Lung microvascular endothelial cell (primary cell): ENCODE measurements around the gene DTWD1. TPM values are rescaled to one million over a fixed set of nuclear protein-coding genes. Genes with fewer than 3 reads are reported as not detected.
"Not testable (repeated sequence)": the region's sequence is repeated elsewhere in the genome, so short reads cannot be mapped to it uniquely, and the experiment has no call there.

ENCODE experiments used
- DNase-seq, 2 donors: peaks; one replicate each; pipeline versions ENCODE4 v3.0.0 to v3.0.0-alpha.2; 2010; ENCODE audit warnings: low read depth in 2 of 2
- total RNA-seq: library from RNA; depleted of rRNA; stranded (reverse); fragments of >200 nt; gene quantifications from 2 replicates; pipeline ENCODE4 v1.2.1, GENCODE V29; 2014

The DTWD1 gene
- total RNA-seq, 1 donor from 2014 or later = 12.1 TPM

DNA sequence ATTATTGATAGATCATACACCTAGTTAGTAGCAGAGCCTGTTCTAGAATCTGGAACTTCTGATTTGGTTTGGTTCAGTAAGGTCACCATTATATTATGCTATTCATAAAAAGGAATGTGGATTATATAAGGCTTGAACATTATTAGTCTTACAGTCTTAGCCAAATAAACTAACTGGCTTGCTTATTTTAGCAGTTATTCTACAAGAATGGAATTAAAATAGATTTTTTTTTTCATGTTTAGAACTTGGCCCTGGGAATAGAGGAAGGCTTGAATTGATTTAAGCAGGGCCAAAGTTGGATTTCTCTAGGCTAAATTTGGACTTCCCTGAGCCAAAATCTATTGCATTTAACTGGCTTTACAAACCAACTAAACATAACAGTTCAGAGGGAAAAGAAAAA, 24.4 kb downstream of the DTWD1 start:
- no peak for DNase-seq

DNA sequence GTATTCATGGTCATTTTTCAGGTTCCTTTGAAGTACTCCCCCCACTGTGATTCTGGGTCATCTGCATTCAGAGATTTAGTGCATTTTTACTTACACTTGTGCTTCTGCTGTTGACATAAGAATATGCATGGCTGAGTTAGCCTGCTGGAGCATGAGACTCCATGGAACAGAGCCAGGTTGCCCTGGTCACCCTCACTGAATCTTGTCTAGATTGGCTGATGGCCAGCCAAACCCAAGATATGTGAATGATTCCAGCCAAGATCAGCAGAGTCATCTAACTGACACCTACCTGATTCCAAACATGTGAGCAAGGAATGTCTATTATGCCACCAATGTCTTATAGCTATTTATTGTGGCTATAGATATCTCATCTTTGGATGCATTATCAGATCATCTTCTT, 25.1 kb downstream of the DTWD1 start:
- DNase-seq = peak in 1 of 2 donors; percentile 53

DNA sequence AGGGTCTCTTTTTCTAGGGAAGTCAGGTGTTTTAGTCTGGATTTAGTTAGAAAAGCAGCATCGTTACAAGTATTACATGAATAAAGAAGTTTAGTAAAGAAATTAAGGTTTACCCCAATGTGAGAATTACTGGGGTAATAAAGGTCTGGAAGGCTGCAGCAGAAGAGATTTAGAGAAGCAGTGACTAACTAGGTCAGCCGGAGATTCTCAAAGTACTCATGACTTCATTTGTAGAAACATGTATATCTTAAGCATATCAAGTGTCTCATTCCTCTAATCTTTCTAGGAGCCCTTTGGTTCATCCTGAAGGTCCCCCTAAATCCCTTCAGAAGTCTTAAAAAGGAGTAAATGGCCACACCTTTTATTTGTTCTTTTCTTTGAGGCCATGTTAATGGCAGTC, 26.0 kb downstream of the DTWD1 start:
- no peak for DNase-seq

DNA sequence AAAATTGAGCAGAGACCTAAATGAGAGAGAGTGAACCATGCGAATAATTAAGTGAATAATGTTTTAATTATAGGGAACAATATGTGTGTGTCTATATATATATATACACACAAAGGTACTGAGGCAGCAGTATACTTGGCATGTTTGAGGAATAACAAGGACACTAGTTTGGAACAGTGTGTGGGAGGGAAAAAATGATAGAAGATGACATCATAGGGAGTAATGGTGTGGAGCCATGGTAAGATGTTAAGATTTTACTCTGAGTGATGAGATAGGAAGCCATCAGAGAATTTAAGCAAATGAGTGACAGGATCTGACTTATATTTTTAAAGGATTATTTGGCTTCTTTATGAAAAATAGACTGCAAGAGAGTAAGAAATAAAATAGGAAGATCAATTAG, 29.1 kb downstream of the DTWD1 start:
- no peak for DNase-seq

DNA sequence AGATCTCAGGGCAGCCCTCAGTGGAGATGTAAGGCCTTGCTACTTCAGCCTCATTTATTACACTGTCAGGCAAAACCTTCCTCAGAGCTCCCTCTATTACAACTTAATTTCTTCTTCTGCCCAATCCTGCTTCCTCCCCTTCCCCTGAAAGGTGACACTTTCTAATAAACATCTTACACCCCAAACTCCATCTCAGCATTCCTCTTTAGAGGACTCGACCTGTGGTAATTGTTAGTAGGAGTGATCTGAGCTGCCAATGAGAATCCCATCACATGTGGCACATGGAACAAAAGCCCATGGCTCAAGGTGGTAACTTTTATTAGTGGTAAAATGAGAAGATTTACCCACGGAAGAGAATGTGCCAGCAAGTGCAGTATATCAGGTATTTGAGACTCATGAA, 29.8 kb downstream of the DTWD1 start:
- DNase-seq = no peak

DNA sequence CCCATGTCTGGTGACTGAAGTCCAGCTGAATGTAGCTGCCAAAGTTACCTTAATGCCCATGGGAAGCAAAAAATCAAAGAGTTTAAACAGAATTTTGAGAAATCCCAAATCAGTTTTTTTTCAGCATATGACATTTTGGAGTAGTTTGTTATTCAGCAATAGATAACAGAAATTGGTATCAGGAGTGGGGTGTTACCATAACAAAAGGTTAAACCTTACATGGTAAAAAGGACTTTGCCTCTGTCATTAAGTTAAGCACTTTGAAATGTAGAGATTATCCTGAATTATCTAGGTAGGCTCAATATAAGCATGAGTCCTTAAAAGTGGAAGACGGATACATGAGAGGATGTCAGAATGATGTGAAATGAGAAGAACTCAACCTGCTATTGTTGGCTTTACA, 32.1 kb downstream of the DTWD1 start:
- no peak for DNase-seq

DNA sequence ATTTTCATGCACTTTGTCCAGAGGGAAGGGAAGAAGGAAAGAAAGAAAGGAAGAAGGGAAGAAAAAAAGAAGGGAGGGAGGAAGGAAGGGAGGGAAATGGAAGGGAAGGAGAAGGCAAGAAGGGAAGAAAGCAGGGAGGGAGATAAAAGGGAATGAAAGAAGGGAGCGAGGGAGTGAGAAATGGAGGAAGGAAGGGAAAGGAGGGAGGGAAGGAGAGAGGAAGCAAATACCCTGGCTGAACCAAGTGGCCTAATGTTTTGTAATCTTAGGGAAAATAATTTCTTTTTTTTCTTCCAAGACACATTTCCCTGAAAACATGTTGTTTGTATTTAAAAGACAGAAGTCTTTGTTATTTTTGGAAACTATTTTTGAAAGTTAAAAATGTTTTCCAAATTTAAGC, 35.9 kb downstream of the DTWD1 start:
- DNase-seq = no peak

DNA sequence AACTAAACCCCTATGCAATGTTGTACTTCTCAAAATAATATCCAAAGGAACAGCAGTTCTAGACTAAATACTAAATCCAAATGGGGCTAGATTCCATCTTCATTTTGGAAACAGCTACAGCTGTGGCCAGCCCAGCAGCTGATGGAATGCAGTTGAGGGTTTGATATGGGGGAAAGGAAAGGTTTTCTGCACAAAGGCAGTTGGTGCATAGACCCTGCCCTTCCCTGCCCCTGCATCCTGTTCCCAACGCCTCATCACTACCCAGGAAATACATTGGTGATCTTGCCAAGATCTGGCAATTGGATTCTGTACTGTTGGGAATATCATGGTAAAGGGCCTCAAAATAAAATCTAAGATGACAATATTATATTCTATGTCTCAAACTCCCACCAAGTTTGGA, 43.9 kb downstream of the DTWD1 start:
- peak; percentile 17 for DNase-seq

DNA sequence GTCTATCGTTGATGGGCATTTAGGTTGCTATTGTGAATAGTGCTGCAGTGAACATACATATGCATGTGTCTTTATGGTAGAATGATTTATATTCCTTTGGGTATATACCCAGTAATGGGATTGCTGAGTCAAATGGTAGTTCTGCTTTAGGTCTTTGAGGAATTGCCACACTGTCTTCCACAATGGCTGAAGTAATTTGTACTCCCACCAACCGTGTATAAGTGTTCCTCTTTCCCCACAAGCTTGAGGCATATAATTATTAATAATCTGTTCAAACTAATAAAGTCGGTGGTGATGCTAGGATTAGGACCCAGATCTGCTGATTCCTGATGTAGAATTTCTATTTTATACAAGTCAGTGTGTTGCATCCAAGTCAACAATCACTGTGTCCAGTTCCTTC, 45.6 kb downstream of the DTWD1 start:
- not testable (repeated sequence) for DNase-seq

DNA sequence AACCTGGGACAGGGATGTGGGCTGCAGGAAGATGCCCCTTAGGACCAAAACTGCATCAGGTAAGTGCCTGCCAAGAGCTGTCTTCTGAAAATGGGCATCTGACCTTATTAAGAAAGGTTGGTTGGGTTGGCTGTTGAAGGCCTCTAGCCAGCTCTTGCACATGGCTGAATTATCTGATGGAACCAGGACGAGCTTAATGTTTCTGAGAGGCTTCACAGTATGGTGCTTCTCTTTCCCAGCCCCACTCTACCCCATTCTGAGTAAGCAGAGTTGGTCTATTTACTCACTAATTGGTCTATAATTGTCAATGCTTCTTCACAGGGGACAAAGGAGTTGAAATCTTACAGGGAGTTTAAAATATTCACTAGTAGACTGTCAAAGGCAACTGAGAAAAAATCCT, 48.4 kb downstream of the DTWD1 start:
- no peak for DNase-seq

DNA sequence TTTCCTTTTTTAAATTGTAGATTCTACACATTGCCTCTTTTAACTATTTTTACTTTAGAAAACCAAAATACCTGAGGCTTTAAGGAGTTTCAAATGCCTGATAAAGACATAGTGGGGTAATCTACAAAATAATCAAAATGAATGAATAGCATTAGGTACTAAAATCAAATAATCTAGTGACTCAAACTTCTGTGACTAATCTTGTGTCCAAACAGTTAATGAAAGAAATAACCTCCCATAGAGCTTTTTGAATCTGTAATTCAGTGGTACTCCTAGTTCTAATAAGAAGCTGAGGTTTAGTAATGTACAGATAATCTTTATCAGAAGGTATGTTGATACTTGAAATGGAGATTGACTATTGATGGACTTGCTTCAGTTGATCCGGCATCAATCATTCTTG, 53.0 kb downstream of the DTWD1 start:
- DNase-seq = no peak

DNA sequence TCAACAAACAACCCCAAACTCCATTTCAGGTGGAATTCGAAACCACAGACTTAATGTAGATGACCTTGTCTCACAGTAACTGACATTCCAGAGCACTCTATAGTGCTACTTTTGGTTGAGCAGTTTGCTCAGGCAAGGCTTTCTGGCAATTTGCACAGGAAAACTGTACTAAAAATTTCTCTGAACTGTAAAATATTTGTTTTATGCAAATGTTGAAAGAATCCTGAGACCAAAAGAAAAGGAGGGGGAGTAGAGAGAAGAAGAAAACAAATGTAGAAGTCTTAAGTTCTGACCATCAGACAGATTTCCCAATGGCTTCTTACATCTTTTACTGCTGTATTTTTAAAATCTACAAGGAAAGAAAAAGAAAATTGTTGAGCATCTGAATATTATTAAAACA, 53.5 kb downstream of the DTWD1 start:
- no peak for DNase-seq

DNA sequence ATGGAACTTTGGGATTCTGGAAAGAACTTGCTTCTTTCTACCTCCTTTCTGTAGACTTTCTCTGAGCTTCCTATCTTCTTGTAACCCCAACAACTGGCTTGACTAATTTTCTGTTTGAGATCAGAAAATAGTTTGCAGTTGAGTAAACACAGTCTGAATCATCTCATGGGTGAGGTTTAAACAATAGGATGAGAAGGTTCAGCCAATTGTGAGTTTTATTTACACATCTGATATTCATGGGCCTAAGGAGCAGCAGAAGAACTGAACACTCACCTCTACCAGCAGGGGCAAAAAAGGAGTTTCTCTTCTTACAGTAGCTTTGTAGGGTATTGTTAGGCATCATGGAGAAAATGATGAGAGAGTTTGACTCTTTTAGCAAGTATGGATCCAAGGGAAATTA, 54.2 kb downstream of the DTWD1 start:
- peak in 1 of 2 donors; percentile 77 for DNase-seq

DNA sequence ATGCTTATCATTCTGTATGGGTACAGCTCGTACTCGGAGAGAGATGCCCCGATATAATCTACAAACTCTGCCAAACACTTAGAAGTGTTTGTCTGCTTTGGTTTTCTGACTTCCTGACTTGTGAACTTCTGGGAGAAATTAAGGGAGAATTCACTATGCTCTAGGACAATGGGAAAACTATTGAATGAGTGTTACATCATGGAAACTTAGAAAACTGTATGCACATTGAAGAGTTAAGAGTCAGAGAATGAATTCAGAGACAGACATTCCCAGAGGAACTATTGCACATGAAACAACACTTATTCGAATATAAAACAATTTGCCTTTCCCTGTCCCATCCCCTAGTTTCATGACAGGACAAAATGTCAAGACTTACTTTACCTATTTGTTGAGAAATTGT, 57.8 kb downstream of the DTWD1 start:
- no peak for DNase-seq

DNA sequence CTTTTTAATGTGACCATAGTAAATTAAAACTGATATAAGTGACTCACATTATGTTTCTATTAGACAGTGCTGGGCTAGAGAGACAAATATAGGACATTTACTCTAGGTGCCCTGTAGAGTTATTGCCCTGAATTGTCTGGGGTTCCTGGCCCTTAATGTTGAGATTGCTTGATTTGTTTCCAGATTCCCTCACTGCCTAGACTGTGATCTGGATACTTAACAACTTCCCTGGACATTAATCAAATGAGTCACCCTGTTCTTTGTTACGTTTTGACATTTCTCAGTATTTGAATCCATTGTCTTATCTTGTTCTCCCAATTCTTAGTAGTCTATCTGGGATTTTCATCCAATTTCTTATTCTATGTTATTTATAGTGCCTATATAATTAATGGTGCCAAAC, 65.8 kb downstream of the DTWD1 start:
- peak in 1 of 2 donors; percentile 83 for DNase-seq

DNA sequence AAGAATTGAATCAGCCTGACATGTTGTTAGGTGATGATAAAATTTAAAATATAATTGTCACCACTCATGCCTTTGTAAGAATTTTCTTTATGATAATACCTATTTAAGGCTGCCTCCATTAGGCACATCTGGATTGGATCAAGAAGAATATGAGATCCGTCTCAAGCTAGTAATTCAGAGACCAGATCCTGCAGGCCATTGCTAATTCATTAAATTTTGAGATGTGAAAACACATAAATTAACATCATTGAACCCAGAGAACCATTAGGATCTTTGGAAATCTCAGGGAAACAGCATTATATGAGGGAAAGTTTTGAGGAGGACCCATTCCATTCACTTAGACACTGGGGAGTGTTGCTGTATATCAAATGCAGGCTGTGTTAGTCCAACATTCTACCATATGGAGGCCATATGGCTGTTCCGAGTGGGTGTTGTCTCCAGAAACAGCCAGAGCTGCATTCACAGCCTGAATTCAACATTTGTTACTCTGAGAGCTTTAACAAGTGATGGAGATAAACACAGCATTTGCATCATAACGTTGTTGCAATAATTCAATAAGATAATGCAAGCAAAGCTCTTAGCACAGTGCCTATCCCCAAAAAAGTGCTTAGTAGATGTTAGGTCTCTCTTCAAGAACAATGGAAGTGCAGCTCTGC, 67.4 kb downstream of the DTWD1 start:
- DNase-seq = no peak

DNA sequence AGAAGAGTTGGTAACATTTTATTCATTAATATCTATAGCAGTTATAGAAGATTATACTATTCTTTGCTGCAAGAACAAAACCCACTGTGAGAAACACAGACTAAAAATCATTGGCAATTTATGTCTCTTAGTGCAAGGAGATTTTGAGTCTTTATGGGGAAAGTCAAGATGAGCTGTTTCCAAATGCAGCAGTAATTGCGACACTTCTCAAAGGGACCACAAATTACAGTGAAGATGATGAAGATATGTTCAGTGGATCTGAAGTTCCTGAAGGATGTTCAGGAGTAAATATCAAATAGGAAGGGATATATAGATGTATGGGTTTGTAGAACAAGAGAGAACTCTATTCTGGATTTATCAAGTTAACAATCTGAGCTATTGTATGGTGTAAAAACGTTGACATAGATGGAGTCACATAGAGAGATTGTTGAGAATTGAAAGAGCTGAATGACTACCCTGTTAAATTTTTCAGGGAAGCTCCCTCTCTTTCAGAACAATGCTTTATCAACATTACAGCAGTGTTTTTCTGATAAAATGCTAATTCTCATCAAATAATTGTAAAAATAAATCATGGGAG, 71.8 kb downstream of the DTWD1 start:
- no peak for DNase-seq

DNA sequence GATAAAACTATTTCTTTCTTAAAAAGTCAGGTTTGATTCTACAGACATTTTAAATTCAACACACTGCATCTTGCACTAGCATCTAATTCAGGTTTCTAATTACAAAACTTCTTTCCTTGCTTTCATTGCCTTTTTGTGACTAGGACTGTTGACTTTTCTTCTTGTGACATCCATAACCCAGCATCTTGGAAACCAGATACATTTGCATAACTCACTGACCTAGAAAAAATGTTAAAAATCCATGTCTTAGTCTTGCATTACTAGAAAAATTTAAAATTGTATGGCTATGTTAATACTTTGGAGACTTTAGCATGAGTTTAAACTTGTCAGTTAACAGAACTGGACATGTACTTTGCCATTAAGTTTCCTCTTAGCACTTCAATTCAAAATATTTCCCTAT, 72.7 kb downstream of the DTWD1 start:
- no peak for DNase-seq

DNA sequence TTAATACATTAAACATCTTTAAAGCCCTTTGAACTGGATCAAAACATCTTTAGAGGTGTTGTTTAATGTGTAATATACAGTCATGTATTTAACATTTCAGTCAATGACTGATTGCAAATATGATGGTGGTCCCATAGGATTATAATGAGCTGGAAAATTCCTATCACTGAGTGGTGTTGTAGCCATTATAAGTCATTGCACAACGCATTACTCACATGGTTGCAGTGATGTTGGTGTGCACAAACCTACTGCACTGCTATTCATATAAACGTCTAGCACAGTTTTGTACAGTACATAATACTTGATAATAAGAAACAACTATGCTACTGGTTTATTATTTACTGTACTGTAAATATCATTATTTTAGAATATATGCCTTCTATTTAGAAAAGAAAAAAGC, 75.6 kb downstream of the DTWD1 start:
- no peak for DNase-seq

DNA sequence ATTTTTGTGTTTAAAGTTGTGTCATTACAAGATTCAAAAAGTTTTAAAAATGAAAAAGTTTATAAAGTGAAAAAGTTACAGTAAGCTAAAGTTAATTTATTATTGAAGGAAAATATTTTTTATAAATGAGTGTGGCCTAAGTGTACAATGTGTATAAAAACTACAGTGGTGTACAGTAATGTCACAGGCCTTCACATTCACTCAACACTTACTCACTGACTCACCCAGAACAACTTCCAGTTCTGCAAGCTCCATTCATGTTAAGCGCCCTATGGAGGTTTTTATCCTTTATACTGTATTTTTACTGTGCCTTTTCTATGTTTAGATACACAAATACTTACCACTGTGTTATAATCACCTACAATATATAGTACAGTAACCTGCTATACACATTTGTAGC, 76.3 kb downstream of the DTWD1 start:
- no peak for DNase-seq

DNA sequence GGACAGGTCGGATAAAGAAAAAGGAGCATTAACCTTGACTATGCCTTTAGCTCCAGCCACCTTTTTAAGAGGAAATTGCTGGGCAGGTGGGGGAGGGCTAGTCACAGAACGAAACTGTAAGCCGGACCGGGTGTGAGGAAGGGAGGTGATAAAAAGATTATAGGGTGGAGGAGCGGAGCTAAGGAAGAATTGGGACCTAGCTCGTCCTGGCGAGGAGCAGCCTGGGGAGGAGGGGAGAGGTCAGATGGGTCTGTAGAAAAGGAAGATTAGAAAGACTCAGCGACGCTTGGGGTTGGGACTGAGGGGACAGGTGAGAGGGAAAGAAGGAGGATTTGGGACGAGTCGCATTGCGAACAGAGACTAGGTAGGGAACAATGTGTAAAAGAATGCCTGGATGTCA, 82.1 kb downstream of the DTWD1 start:
- DNase-seq = not testable (repeated sequence)
